Endothelial cell of umbilical vein (primary cell): ENCODE data around the gene UBE2I. TPM values are rescaled to one million over a fixed set of nuclear protein-coding genes. Genes with fewer than 3 reads are reported as not detected.

Source experiments
- BruUV-seq: library from RNA; stranded (reverse); fragments of 400-500 nt; replicated peaks from 2 replicates; lab custom pipeline; 2021; lab: Mats Ljungman, UMichigan
- CTCF ChIA-PET: fragments of 300-600, 350-600 bp; sonication (Branson Sonifier 250); formaldehyde crosslinking; loops from one replicate; lab custom pipeline; 2021; ENCODE audit warnings: antibody characterized with exemption, inconsistent platforms; lab: Charles Lee
- POLR2A ChIA-PET: fragments of 300-600, 350-600 bp; sonication (Branson Sonifier 250); formaldehyde crosslinking; loops from one replicate; lab custom pipeline; 2021; ENCODE audit warnings: antibody characterized with exemption, inconsistent platforms; lab: Charles Lee
- DNase-seq: peaks from one replicate; pipeline ENCODE4 v3.0.0-alpha.2; 2011; ENCODE audit warnings: low read depth, low spot score
- FAIRE-seq: peaks from 2 replicates; lab custom pipeline; 2011; peaks lifted over from hg19 to GRCh38; lab: Jason Lieb, UNC
- H2AFZ ChIP-seq: 2 replicates; pipeline ENCODE4 v1.6.0; 2012; ENCODE audit warnings: low read depth, low read length, control low read depth, inconsistent platforms
- H3K27ac ChIP-seq: 2 replicates; pipeline ENCODE4 v1.5.1; 2011; ENCODE audit warnings: low read depth, mild to moderate bottlenecking, control low read depth, low read length, moderate library complexity; ENCODE audit not compliant: insufficient read depth
- H3K27me3 ChIP-seq, 2 experiments: 2 replicates each; pipeline versions ENCODE4 v1.6.0 to v1.6.1; 2011; ENCODE audit warnings: low read length in 2 of 2, mixed read lengths in 1 of 2; ENCODE audit not compliant: control insufficient read depth in 2 of 2, insufficient read depth in 2 of 2
- H3K36me3 ChIP-seq, 2 experiments: 2 replicates in 1 of 2; 3 replicates in 1 of 2; pipeline ENCODE4 v1.5.1; 2011; ENCODE audit warnings: low read length in 2 of 2, mild to moderate bottlenecking in 1 of 2, moderate library complexity in 1 of 2; ENCODE audit not compliant: control insufficient read depth in 2 of 2, insufficient read depth in 2 of 2; ENCODE audit errors: extremely low read depth in 1 of 2
- H3K4me1 ChIP-seq: 3 replicates; pipeline ENCODE4 v1.5.1; 2011; ENCODE audit warnings: mild to moderate bottlenecking, low read length; ENCODE audit not compliant: control insufficient read depth, insufficient read depth; ENCODE audit errors: extremely low read depth
- H3K4me2 ChIP-seq: 2 replicates; pipeline ENCODE4 v1.6.1; 2011; ENCODE audit warnings: low read length, control low read depth, mixed read lengths; ENCODE audit not compliant: insufficient read depth
- H3K4me3 ChIP-seq, 3 experiments: fragments of 200-600 bp in 1 of 3; sonication (generic), shearing (Covaris generic) in 1 of 3; replicated peaks in 1 of 3; 2 replicates each; pipeline ENCODE4 v1.5.1; 2011 to 2016; ENCODE audit warnings: control low read depth in 3 of 3, low read length in 3 of 3, mild to moderate bottlenecking in 2 of 3, inconsistent platforms in 1 of 3, low read depth in 1 of 3, moderate library complexity in 1 of 3; ENCODE audit not compliant: insufficient read depth in 1 of 3
- H3K79me2 ChIP-seq: 2 replicates; pipeline ENCODE4 v1.6.0; 2012; ENCODE audit warnings: low read length, inconsistent platforms; ENCODE audit not compliant: control insufficient read depth, insufficient read depth
- H3K9ac ChIP-seq: replicated peaks from 2 replicates; pipeline ENCODE3; 2011; ENCODE audit warnings: low read length, control low read depth; ENCODE audit not compliant: insufficient read depth; ENCODE audit errors: extremely low read depth
- H3K9me1 ChIP-seq: replicated peaks from 3 replicates; pipeline ENCODE4 v1.6.0; 2011; ENCODE audit warnings: mild to moderate bottlenecking, low read length; ENCODE audit not compliant: control insufficient read depth, insufficient read depth; ENCODE audit errors: extremely low read depth
- H3K9me3 ChIP-seq: replicated peaks from 2 replicates; pipeline ENCODE4 v1.5.1; 2012; ENCODE audit warnings: low read length, inconsistent platforms; ENCODE audit not compliant: control insufficient read depth, insufficient read depth
- H4K20me1 ChIP-seq: replicated peaks from 2 replicates; pipeline ENCODE3; 2011; ENCODE audit warnings: mild to moderate bottlenecking, low read length; ENCODE audit not compliant: control insufficient read depth, insufficient read depth; ENCODE audit errors: extremely low read depth
- CTCF ChIP-seq, 2 donors: IDR thresholded peaks; 1 replicate in 1 of 2; 2 replicates in 1 of 2; pipeline ENCODE4 v1.5.1; 2011; ENCODE audit warnings: low read length in 2 of 2, mild to moderate bottlenecking in 2 of 2, moderate library complexity in 2 of 2, control low read depth in 1 of 2, inconsistent platforms in 1 of 2, low read depth in 1 of 2; ENCODE audit not compliant: insufficient read depth in 1 of 2; ENCODE audit errors: extremely low read depth in 1 of 2
- EZH2 ChIP-seq: IDR thresholded peaks from 2 replicates; pipeline ENCODE4 v1.6.1; 2012; ENCODE audit warnings: borderline replicate concordance, low read depth, mild to moderate bottlenecking, moderate library complexity, low read length, inconsistent platforms; ENCODE audit not compliant: severe bottlenecking
- GATA2 ChIP-seq: IDR thresholded peaks from 2 replicates; pipeline ENCODE4 v1.7.0; 2011; ENCODE audit warnings: low read depth, mild to moderate bottlenecking, moderate library complexity, mixed read lengths, low read length; ENCODE audit not compliant: insufficient read length, insufficient read depth
- POLR2A ChIP-seq: IDR thresholded peaks from 2 replicates; pipeline ENCODE4 v1.6.1; 2012; ENCODE audit warnings: low read depth, mild to moderate bottlenecking, control low read depth, low read length
- POLR2AphosphoS5 ChIP-seq: IDR thresholded peaks from 2 replicates; pipeline ENCODE4 v1.6.1; 2012; ENCODE audit warnings: low read depth, mild to moderate bottlenecking, control low read depth, low read length, moderate library complexity; ENCODE audit not compliant: insufficient read depth
- dilution Hi-C: fragments of 300-500 bp; cut with MboI; formaldehyde crosslinking; loops from one replicate; pipeline ENCODE4 v1.15.0; 2019; ENCODE audit warnings: low sequenced_read_pairs; ENCODE audit not compliant: extremely low pct_ligation_motif_present
- intact Hi-C: fragments of 100-400 bp; cut with micrococcal nuclease; formaldehyde crosslinking; loops from one replicate; pipeline ENCODE4 v1.10.0; 2022
- polyA plus RNA-seq, 4 experiments: library from polyadenylated mRNA; depleted of rRNA in 3 of 4; stranded (reverse) in 3 of 4; unstranded in 1 of 4; fragments of >200 nt; gene quantifications; 2 replicates each; pipeline versions ENCODE4 v1.2.1 to v1.2.3, GENCODE V29; 2011 to 2012; ENCODE audit warnings: missing spikeins in 1 of 4
- total RNA-seq: library from RNA; stranded (reverse); gene quantifications from 2 replicates; pipeline ENCODE4 v1.2.3, GENCODE V29; 2021

The UBE2I gene
- total and polyA plus RNA-seq, 2 donors (not counting 3 experiments of a cell fraction or from before 2014, with no cell fraction given) = 122 to 233 TPM

GRCh38 chr16:1299868-1300203 is 9.6 kb upstream of the UBE2I start:
- H3K79me2 ChIP-seq = no peaks in the 10 kb centered on the region
- H2AFZ ChIP-seq = no peak overlapping the region
- no peak overlapping the region for H3K27ac ChIP-seq
- no peaks in the 10 kb centered on the region for H3K36me3 ChIP-seq
- H3K9me1 ChIP-seq = no peaks in the 10 kb centered on the region
- intact Hi-C loops = loop anchor here (10.0 kb wide), 2 partner anchors 105 to 485 kb away; partner anchors contain the start of genes NUBP2 and SPSB3
- no peak overlapping the region for H3K4me3 ChIP-seq
- BruUV-seq = no TSS peak
- no peak for TF ChIP-seq POLR2AphosphoS5
- no peak for TF ChIP-seq EZH2
- no peak for TF ChIP-seq POLR2A
- H3K9me3 ChIP-seq = no peaks in the 10 kb centered on the region
- POLR2A ChIA-PET = no interaction called here
- FAIRE-seq = no peak
- H3K4me1 ChIP-seq = peaks cover 2% of the 10 kb centered on the region
- CTCF ChIA-PET = interaction anchor here (1.4 to 2.4 kb wide), 4 partner anchors 9 to 121 kb away, joined by 3 to 15 read pairs (median 4); partner anchors contain the start of gene UQCC4
- DNase-seq = no peak
- dilution Hi-C loops = no loop called here
- H3K27me3 ChIP-seq = no peaks in the 10 kb centered on the region
- no peaks in the 10 kb centered on the region for H4K20me1 ChIP-seq
- no peak overlapping the region for H3K4me2 ChIP-seq
- no peak overlapping the region for H3K9ac ChIP-seq

- no peak for FAIRE-seq
- Histone ChIP-seq H3K27me3 (no peaks in the 10 kb centered on the region), H4K20me1 (no peaks in the 10 kb centered on the region), H3K4me3 (no peak overlapping the region), H3K9ac (no peak overlapping the region), H3K4me2 (no peak overlapping the region), H3K9me3 (no peaks in the 10 kb centered on the region), H3K36me3 (no peaks in the 10 kb centered on the region), H3K9me1 (no peaks in the 10 kb centered on the region), H3K79me2 (no peaks in the 10 kb centered on the region), H3K4me1 (peaks cover 2% of the 10 kb centered on the region), H3K27ac (no peak overlapping the region), H2AFZ (peak overlapping the region; percentile 61)
- DNase-seq = peak; percentile 48
- BruUV-seq = no TSS peak
- ChIA-PET POLR2A (interaction anchor here (0.5 kb wide), 1 partner anchor 16 kb away, joined by 4 read pairs; no protein-coding TSS in a partner anchor), CTCF (interaction anchor here (0.5 to 2.4 kb wide), 14 partner anchors 8 to 166 kb away, joined by 3 to 15 read pairs (median 4); partner anchors contain the start of genes BAIAP3, CCDC154, UBE2I and UQCC4)
- TF ChIP-seq CTCF (IDR thresholded peaks at IDR 0.05; ENCODE audit: extremely low read depth in 1 of 2, insufficient read depth in 1 of 2, low read depth in 1 of 2, low read length in 2 of 2) (peak; percentile 93 to 99), GATA2 (no peak)
- dilution Hi-C loops (no loop called here), intact Hi-C loops (loop anchor here (10.0 kb wide), 2 partner anchors 104 to 484 kb away; partner anchors contain the start of genes NUBP2 and SPSB3)
Measured at GRCh38 chr16:1300664-1301476, 8.6 kb upstream of the UBE2I start.
